Erythroblast (primary cell): Measurements from ENCODE around the gene LCAT.

Experiments
- GATA1 ChIP-seq: IDR thresholded peaks from 2 replicates; pipeline ENCODE4 v1.6.1; 2011; ENCODE audit warnings: low read depth, mild to moderate bottlenecking, control low read depth, low read length, moderate library complexity
- POLR2A ChIP-seq: IDR thresholded peaks from 2 replicates; pipeline ENCODE4 v1.6.1; 2011; ENCODE audit warnings: mild to moderate bottlenecking, low read length

DNA sequence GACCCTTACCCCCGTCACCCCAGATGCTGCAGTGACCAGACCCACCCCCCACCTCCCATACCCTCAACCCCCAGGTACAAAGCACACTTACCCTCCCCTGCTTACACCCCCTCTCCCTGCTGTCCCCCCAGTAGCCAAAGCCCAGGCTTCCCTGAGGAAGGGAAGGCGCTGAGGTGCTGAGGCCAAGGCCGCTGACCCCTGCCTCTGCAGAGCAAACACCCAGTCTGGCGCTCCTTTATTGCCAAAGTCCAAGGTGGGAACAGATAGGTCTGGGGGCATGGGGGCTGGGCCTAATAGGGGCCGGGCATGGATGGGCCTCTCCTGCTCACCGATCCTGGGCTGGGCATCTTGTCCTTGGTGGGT is 683 bp downstream of the LCAT start:
- TF ChIP-seq POLR2A = no peak
- TF ChIP-seq GATA1 = no peak
